Measurements from ENCODE around the gene RALGPS1.

RALGPS1 gene

GRCh38 chr9:127084076-127085039, 169.8 kb downstream of the RALGPS1 start:
- Histone ChIP-seq H2AFZ (ENCODE audit: low read length) (no peak overlapping the region), H3K4me3 (ENCODE audit: low read length) (no peak overlapping the region), H3K4me1 (ENCODE audit: low read length) (no peaks in the 10 kb centered on the region), H3K79me2 (ENCODE audit: low read length) (no peaks in the 10 kb centered on the region), H3K27ac (ENCODE audit: low read length) (no peak overlapping the region), H3K27me3 (replicated peaks; ENCODE audit: insufficient read depth, low read length) (no peaks in the 10 kb centered on the region), H3K9me3 (replicated peaks; ENCODE audit: insufficient read depth, low read length) (no peaks in the 10 kb centered on the region), H3K9ac (ENCODE audit: low read length) (no peak overlapping the region), H3K4me2 (ENCODE audit: low read depth, low read length) (no peak overlapping the region), H3K9me2 (replicated peaks; ENCODE audit: insufficient read depth, low read length) (no peaks in the 10 kb centered on the region), H3F3A (ENCODE audit: insufficient read depth, low read length) (no peaks in the 10 kb centered on the region), H4K20me1 (ENCODE audit: insufficient read depth, low read length) (no peaks in the 10 kb centered on the region), H3K36me3 (replicated peaks; ENCODE audit: insufficient read depth, low read length) (no peaks in the 10 kb centered on the region)
- DNase-seq, result no peak
- TF ChIP-seq EZH2phosphoT487 (IDR thresholded peaks at IDR 0.05; ENCODE audit: low read length) (no peak), CTCF (IDR thresholded peaks at IDR 0.05; ENCODE audit: low read length) (no peak), EZH2 (optimal IDR thresholded peaks at IDR 0.05; ENCODE audit: low read depth, low read length) (no peak)

GRCh38 chr9:127085186-127085585, 170.6 kb downstream of the RALGPS1 start:
- TF ChIP-seq EZH2 (optimal IDR thresholded peaks at IDR 0.05; ENCODE audit: low read depth, low read length) (no peak), CTCF (IDR thresholded peaks at IDR 0.05; ENCODE audit: low read length) (no peak), EZH2phosphoT487 (IDR thresholded peaks at IDR 0.05; ENCODE audit: low read length) (no peak)
- DNase-seq, result no peak
- H3F3A ChIP-seq (ENCODE audit: insufficient read depth, low read length), result no peaks in the 10 kb centered on the region

GRCh38 chr9:127086771-127087170, 172.2 kb downstream of the RALGPS1 start:
- H3K9me2 ChIP-seq (replicated peaks; ENCODE audit: insufficient read depth, low read length), result no peaks in the 10 kb centered on the region
- no peak overlapping the region for H3K4me3 ChIP-seq (ENCODE audit: low read length)
- H3K27me3 ChIP-seq (replicated peaks; ENCODE audit: insufficient read depth, low read length), result no peaks in the 10 kb centered on the region
- H3K79me2 ChIP-seq (ENCODE audit: low read length), result no peaks in the 10 kb centered on the region
- H3K9me3 ChIP-seq (replicated peaks; ENCODE audit: insufficient read depth, low read length), result no peaks in the 10 kb centered on the region
- TF ChIP-seq CTCF (IDR thresholded peaks at IDR 0.05; ENCODE audit: low read length) (no peak), EZH2phosphoT487 (IDR thresholded peaks at IDR 0.05; ENCODE audit: low read length) (no peak), EZH2 (optimal IDR thresholded peaks at IDR 0.05; ENCODE audit: low read depth, low read length) (no peak)
- no peak for DNase-seq
- H3K4me1 ChIP-seq (ENCODE audit: low read length), result no peaks in the 10 kb centered on the region
- H3K4me2 ChIP-seq (ENCODE audit: low read depth, low read length), result no peak overlapping the region
- no peaks in the 10 kb centered on the region for H4K20me1 ChIP-seq (ENCODE audit: insufficient read depth, low read length)
- no peaks in the 10 kb centered on the region for H3F3A ChIP-seq (ENCODE audit: insufficient read depth, low read length)
- no peak overlapping the region for H2AFZ ChIP-seq (ENCODE audit: low read length)
- no peak overlapping the region for H3K27ac ChIP-seq (ENCODE audit: low read length)
- no peak overlapping the region for H3K9ac ChIP-seq (ENCODE audit: low read length)
- no peaks in the 10 kb centered on the region for H3K36me3 ChIP-seq (replicated peaks; ENCODE audit: insufficient read depth, low read length)

More at GRCh38 chr9:127085186-127085585, 170.6 kb downstream of the RALGPS1 start:
- Histone ChIP-seq H2AFZ (ENCODE audit: low read length) (no peak overlapping the region), H3K9me3 (replicated peaks; ENCODE audit: insufficient read depth, low read length) (no peaks in the 10 kb centered on the region), H3K79me2 (ENCODE audit: low read length) (no peaks in the 10 kb centered on the region), H4K20me1 (ENCODE audit: insufficient read depth, low read length) (no peaks in the 10 kb centered on the region), H3K9ac (ENCODE audit: low read length) (no peak overlapping the region), H3K27me3 (replicated peaks; ENCODE audit: insufficient read depth, low read length) (no peaks in the 10 kb centered on the region), H3K36me3 (replicated peaks; ENCODE audit: insufficient read depth, low read length) (no peaks in the 10 kb centered on the region), H3K9me2 (replicated peaks; ENCODE audit: insufficient read depth, low read length) (no peaks in the 10 kb centered on the region), H3K27ac (ENCODE audit: low read length) (no peak overlapping the region), H3K4me1 (ENCODE audit: low read length) (no peaks in the 10 kb centered on the region), H3K4me2 (ENCODE audit: low read depth, low read length) (no peak overlapping the region), H3K4me3 (ENCODE audit: low read length) (no peak overlapping the region)
